Choroid plexus epithelial cell (primary cell): ENCODE measurements around the gene SLAIN2.
A peak's percentile ranks its signal among the peaks of the same experiment; 100 is the strongest.
"Not testable (repeated sequence)": the region's sequence is repeated elsewhere in the genome, so short reads cannot be mapped to it uniquely, and the experiment has no call there.

Source experiments
- DNase-seq: peaks from one replicate; pipeline ENCODE4 v3.0.0-alpha.2; 2010; ENCODE audit warnings: low read depth
- H3K4me3 ChIP-seq: 2 replicates; pipeline ENCODE4 v1.5.1; 2011; ENCODE audit warnings: low read depth, mild to moderate bottlenecking, control low read depth, low read length, moderate library complexity
- TF ChIP-seq, protein P1 (sequence below): conservative IDR thresholded peaks from 2 replicates; pipeline ENCODE4 v1.5.1; 2011; ENCODE audit warnings: low read depth, mild to moderate bottlenecking, control low read depth, inconsistent platforms, low read length, moderate library complexity

SLAIN2 gene

DNA sequence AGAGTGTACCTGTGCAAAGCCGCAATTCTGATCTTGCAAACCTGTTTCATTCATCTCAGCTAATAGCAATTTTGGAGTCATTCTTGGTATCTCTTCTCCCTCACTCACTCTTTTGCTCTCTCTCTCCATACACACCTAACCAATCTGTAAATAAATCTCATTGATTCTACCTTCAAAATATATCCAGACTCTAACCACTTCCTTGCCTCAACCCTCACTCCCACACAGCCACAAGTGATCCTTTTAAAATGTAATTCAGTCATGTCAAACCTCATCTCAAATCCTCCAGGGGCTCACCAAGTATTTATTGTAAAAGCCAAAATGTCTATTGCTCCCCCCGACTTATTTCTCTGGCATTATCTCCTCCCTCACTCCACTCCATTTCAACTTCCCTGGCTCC lies 90.1 kb downstream of the SLAIN2 start:
- TF ChIP-seq, protein P1, sequence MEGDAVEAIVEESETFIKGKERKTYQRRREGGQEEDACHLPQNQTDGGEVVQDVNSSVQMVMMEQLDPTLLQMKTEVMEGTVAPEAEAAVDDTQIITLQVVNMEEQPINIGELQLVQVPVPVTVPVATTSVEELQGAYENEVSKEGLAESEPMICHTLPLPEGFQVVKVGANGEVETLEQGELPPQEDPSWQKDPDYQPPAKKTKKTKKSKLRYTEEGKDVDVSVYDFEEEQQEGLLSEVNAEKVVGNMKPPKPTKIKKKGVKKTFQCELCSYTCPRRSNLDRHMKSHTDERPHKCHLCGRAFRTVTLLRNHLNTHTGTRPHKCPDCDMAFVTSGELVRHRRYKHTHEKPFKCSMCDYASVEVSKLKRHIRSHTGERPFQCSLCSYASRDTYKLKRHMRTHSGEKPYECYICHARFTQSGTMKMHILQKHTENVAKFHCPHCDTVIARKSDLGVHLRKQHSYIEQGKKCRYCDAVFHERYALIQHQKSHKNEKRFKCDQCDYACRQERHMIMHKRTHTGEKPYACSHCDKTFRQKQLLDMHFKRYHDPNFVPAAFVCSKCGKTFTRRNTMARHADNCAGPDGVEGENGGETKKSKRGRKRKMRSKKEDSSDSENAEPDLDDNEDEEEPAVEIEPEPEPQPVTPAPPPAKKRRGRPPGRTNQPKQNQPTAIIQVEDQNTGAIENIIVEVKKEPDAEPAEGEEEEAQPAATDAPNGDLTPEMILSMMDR, result no peak
- no peak for DNase-seq

DNA sequence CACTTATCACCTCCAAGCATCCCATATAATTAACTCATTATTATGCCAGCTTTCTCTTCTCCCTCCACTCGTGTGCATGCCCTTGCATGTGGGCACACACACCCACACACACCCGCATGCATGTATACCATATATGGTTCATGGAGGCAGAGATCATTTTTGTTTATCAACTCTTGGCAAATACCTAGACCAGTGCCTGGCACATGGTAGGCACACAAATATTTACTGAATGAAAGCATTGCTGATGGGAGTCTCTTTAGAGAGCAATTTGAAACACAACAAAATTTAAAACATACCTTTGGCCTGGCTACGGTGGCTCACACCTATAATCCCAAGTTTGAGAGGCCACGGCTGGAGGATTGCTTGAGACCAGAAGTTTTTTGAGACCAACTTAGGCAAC lies 90.7 kb downstream of the SLAIN2 start:
- TF ChIP-seq, protein P1, result no peak
- no peak for DNase-seq
- H3K4me3 ChIP-seq, result no peak overlapping the region

More for the DNA sequence above, 90.1 kb downstream of the SLAIN2 start:
- no peak overlapping the region for H3K4me3 ChIP-seq

DNA sequence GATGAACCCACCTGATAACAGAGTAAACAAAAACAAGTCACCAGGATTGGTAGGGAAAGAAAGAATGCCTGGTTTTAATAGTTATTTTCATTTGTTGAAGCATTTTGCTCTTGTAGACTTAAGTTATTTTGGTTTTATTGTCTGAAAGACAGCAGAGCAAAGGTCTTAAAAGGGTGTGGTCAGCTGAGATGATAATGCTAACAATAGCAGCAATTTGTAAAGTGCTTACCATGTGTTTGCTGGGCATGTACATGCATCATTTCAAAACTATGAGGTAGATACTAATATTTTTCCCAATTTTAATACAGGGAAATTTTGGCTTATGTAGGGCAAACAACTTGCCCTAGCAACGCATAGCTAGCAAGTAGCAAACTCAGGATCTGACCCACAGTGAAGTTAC lies 95.0 kb downstream of the SLAIN2 start:
- DNase-seq, result no peak
- H3K4me3 ChIP-seq, result no peak overlapping the region
- TF ChIP-seq, protein P1, result no peak

DNA sequence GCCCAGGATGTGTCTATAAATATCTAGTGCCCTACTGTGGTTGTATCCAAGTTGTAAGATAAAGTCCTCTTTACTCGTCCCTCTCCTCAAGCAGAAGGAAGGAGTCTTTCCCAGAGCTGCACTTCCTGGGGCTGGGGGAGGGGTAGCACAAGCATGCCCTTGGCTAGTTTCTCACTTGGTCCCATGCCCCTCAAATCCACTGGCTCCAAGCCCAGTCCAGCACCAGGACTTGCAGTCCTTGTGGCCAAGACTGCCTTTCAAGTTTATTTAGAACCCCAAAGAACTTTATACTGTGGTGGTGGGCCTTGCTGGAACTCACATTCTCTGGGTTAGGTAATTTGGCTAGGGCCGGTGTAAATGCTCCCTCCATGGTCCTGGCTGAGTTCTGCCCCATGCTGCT lies 98.7 kb downstream of the SLAIN2 start:
- peak; percentile 26 for DNase-seq
- TF ChIP-seq, protein P1, result no peak
- no peak overlapping the region for H3K4me3 ChIP-seq

DNA sequence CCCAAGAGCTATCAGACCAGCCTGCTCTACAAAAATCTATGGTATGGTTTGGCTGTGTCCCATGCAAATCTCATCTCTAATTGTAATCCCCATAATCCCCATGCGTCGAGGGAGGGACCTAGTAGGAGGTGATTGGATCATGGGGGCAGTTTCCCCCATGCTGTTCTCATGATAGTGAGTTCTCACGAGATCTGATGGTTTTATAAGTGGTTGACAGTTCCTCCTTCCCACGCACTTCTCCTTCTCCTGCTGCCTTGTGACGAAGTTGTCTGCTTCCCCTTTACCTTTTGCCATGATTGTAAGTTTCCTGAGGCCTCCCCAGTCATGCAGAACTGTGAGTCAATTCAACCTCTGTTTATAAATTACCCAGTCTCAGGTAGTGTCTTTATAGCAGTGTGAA lies 99.6 kb downstream of the SLAIN2 start:
- not testable (repeated sequence) for DNase-seq, H3K4me3 ChIP-seq

DNA sequence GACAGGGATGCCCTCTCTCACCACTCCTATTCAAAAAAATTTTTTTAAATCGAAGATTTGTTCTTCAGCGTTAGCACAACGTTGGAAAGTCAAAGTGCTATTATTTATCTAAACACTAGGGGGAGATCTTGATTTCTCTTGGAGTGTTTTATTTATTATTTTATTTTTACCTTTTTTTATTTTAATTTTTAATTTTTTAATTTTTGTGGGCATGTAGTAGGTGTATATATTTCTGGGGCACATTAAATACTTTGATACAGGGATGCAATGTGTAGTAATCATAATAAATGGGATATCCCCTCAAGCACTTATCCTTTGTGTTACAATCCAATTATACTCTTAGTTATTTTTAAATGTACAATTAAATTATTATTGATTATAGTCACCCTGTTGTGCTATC lies 104.4 kb downstream of the SLAIN2 start:
- DNase-seq, result peak; percentile 47
- TF ChIP-seq, protein P1, result peak; percentile 54

DNA sequence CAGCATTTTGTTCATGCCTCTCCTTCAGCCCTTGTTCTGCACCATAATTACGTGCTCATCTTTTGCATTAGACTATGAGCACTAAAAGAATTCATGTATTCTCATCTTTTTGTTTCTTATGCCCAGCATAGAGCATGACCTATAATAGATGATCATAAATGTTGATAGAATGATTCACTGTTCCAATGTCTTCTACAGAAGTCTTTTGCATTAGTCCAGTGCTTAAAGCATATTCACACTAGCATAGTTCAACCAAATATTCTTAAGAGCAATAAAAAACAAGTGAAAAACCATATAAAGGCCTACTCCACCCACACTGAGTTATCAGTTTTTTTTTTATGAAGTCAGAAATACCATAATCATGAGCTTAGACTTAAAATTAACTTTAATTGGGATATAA lies 105.3 kb downstream of the SLAIN2 start:
- H3K4me3 ChIP-seq, result no peak overlapping the region
- TF ChIP-seq, protein P1, result no peak
- DNase-seq, result no peak

More for the DNA sequence above, 104.4 kb downstream of the SLAIN2 start:
- no peak overlapping the region for H3K4me3 ChIP-seq

DNA sequence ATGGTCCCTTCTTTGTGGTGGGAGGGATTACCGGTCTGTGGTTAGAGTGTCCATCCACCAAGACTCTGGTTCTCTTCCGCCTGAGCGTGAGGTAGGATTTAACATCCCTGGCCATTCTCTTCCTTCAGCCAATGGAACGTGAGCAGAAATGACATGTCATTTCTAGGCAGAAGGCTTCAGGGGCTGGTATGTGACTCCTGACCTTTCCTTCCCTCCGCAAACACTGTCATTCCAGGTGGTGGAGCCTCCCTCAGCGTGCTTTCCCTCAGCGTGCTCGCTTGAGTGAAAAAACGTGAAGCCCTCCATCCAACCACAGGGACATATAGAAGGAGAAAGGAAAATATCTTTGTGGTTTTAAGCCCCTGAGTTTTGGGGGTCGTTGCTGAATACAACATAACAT lies 107.8 kb downstream of the SLAIN2 start:
- no peak for DNase-seq
- no peak overlapping the region for H3K4me3 ChIP-seq
- TF ChIP-seq, protein P1, result no peak
